ENCODE results near the gene GRID2.

GRCh38 chr4:93670434-93670833 lies 1366.7 kb downstream of the GRID2 start:
- TF ChIP-seq, protein P1, sequence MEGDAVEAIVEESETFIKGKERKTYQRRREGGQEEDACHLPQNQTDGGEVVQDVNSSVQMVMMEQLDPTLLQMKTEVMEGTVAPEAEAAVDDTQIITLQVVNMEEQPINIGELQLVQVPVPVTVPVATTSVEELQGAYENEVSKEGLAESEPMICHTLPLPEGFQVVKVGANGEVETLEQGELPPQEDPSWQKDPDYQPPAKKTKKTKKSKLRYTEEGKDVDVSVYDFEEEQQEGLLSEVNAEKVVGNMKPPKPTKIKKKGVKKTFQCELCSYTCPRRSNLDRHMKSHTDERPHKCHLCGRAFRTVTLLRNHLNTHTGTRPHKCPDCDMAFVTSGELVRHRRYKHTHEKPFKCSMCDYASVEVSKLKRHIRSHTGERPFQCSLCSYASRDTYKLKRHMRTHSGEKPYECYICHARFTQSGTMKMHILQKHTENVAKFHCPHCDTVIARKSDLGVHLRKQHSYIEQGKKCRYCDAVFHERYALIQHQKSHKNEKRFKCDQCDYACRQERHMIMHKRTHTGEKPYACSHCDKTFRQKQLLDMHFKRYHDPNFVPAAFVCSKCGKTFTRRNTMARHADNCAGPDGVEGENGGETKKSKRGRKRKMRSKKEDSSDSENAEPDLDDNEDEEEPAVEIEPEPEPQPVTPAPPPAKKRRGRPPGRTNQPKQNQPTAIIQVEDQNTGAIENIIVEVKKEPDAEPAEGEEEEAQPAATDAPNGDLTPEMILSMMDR (IDR thresholded peaks at IDR 0.05; ENCODE audit: poor library complexity, severe bottlenecking) = no peak
- TF ChIP-seq TAF1 (IDR thresholded peaks at IDR 0.05; ENCODE audit: low read depth) (no peak), RAD21 (conservative IDR thresholded peaks at IDR 0.05) (no peak), REST (IDR thresholded peaks at IDR 0.05; ENCODE audit: borderline replicate concordance) (no peak), POLR2AphosphoS5 (IDR thresholded peaks at IDR 0.05) (no peak), SMC3 (conservative IDR thresholded peaks at IDR 0.05; ENCODE audit: poor library complexity) (no peak), EZH2 (IDR thresholded peaks at IDR 0.05; ENCODE audit: borderline replicate concordance, insufficient read depth, low read length, poor library complexity, severe bottlenecking) (no peak)

Measured in neural cell (in vitro differentiated cells).